WTC11 (cell line): ENCODE measurements around the gene CLCN4. TPM values are rescaled to one million over a fixed set of nuclear protein-coding genes. Genes with fewer than 3 reads are reported as not detected.

Source experiments
- ATAC-seq: fragments of 200-7000 bp; cut with Tn5 transposase; 2 replicates; pipeline ENCODE4 v1.10.0; 2021; ENCODE audit warnings: mild to moderate bottlenecking, moderate library complexity
- CTCF ChIA-PET: fragments of 300-600 bp; sonication (Branson Sonifier 250); formaldehyde crosslinking; loops from one replicate; lab custom pipeline; 2021; ENCODE audit warnings: antibody characterized with exemption; lab: Charles Lee
- POLR2A ChIA-PET: fragments of 350-600 bp; sonication (Branson Sonifier 250); formaldehyde crosslinking; loops from one replicate; lab custom pipeline; 2021; ENCODE audit warnings: antibody characterized with exemption; lab: Charles Lee
- DNase-seq: peaks from one replicate; pipeline ENCODE4 v3.0.0; 2021; ENCODE audit warnings: low spot score
- H3K27ac Mint-ChIP-seq: 2 replicates; pipeline ENCODE4 v1.8.0; 2021; ENCODE audit warnings: mixed read lengths
- H3K27me3 Mint-ChIP-seq: 2 replicates; pipeline ENCODE4 v1.8.0; 2021; ENCODE audit warnings: low read depth, mild to moderate bottlenecking, moderate library complexity, mixed read lengths
- H3K36me3 Mint-ChIP-seq: 2 replicates; pipeline ENCODE4 v1.8.0; 2021; ENCODE audit warnings: mixed read lengths
- H3K4me1 Mint-ChIP-seq: 2 replicates; pipeline ENCODE4 v1.8.0; 2022; ENCODE audit warnings: mixed read lengths
- H3K4me3 Mint-ChIP-seq: 2 replicates; pipeline ENCODE4 v1.8.0; 2021; ENCODE audit warnings: mild to moderate bottlenecking, moderate library complexity, mixed read lengths
- H3K9me3 Mint-ChIP-seq: 2 replicates; pipeline ENCODE4 v1.8.0; 2021; ENCODE audit warnings: mixed read lengths
- CREB1 ChIP-seq: sonication (generic); formaldehyde crosslinking; IDR thresholded peaks from 2 replicates; pipeline ENCODE4 v1.8.0; 2023; ENCODE audit warnings: mild to moderate bottlenecking, missing genetic modification reagents
- FOXP1 ChIP-seq: sonication (generic); formaldehyde crosslinking; IDR thresholded peaks from 2 replicates; pipeline ENCODE4 v1.8.0; 2022; ENCODE audit warnings: missing genetic modification reagents, mild to moderate bottlenecking, moderate library complexity, borderline replicate concordance
- GRHL2 ChIP-seq: fragments of 250-450 bp; sonication (Bioruptor Pico); IDR thresholded peaks from 2 replicates; pipeline ENCODE4 v1.8.0; 2022; ENCODE audit warnings: mild to moderate bottlenecking, moderate library complexity; ENCODE audit not compliant: insufficient replicate concordance, severe bottlenecking
- JUN ChIP-seq: sonication (generic); formaldehyde crosslinking; IDR thresholded peaks from 2 replicates; pipeline ENCODE4 v1.8.0; 2023; ENCODE audit warnings: mild to moderate bottlenecking, missing genetic modification reagents
- NR1H2 ChIP-seq: sonication (generic); formaldehyde crosslinking; IDR thresholded peaks from 2 replicates; pipeline ENCODE4 v1.9.0; 2021; ENCODE audit warnings: mild to moderate bottlenecking, moderate library complexity, missing genetic modification reagents
- NR2C2 ChIP-seq: sonication (generic); formaldehyde crosslinking; IDR thresholded peaks from 2 replicates; pipeline ENCODE4 v1.8.0; 2022; ENCODE audit warnings: mild to moderate bottlenecking, missing genetic modification reagents
- SP1 ChIP-seq: sonication (generic); formaldehyde crosslinking; conservative IDR thresholded peaks from 2 replicates; pipeline ENCODE4 v1.8.1; 2022; ENCODE audit warnings: missing genetic modification reagents
- TCF7 ChIP-seq: sonication (generic); formaldehyde crosslinking; IDR thresholded peaks from 2 replicates; pipeline ENCODE4 v1.8.0; 2022; ENCODE audit warnings: mild to moderate bottlenecking, low read depth, missing genetic modification reagents, moderate library complexity
- TEAD1 ChIP-seq: sonication (generic); formaldehyde crosslinking; IDR thresholded peaks from 2 replicates; pipeline ENCODE4 v1.8.0; 2022; ENCODE audit warnings: mild to moderate bottlenecking, missing genetic modification reagents
- ZBTB21 ChIP-seq: sonication (generic); formaldehyde crosslinking; IDR thresholded peaks from 2 replicates; pipeline ENCODE4 v1.8.1; 2023; ENCODE audit warnings: mild to moderate bottlenecking, missing genetic modification reagents, borderline replicate concordance
- ZNF138 ChIP-seq: sonication (generic); formaldehyde crosslinking; conservative IDR thresholded peaks from 2 replicates; pipeline ENCODE4 v1.8.1; 2022; ENCODE audit warnings: mild to moderate bottlenecking, moderate library complexity, missing genetic modification reagents
- ZNF219 ChIP-seq: sonication (generic); formaldehyde crosslinking; IDR thresholded peaks from 2 replicates; pipeline ENCODE4 v1.8.0; 2023; ENCODE audit warnings: missing genetic modification reagents, mild to moderate bottlenecking, borderline replicate concordance
- ZNF232 ChIP-seq: sonication (generic); formaldehyde crosslinking; IDR thresholded peaks from 2 replicates; pipeline ENCODE4 v1.8.0; 2022; ENCODE audit warnings: mild to moderate bottlenecking, missing genetic modification reagents
- ZNF423 ChIP-seq: fragments of 250-450 bp; sonication (Bioruptor Pico); IDR thresholded peaks from 2 replicates; pipeline ENCODE4 v2.1.2; 2022; ENCODE audit warnings: mild to moderate bottlenecking, moderate library complexity
- total RNA-seq: library from RNA; stranded (reverse); gene quantifications from 3 replicates; pipeline ENCODE4 v1.2.3, GENCODE V29; 2021
- TF ChIP-seq, protein P1 (sequence below): sonication (generic); formaldehyde crosslinking; IDR thresholded peaks from 2 replicates; pipeline ENCODE4 v1.8.0; 2023; ENCODE audit warnings: mild to moderate bottlenecking, missing genetic modification reagents
- TF ChIP-seq, protein P2 (sequence below): fragments of 250-450 bp; sonication (Bioruptor Pico); IDR thresholded peaks from 2 replicates; pipeline ENCODE4 v1.9.0; 2021; ENCODE audit warnings: moderate library complexity, mild to moderate bottlenecking, inconsistent platforms, borderline replicate concordance
- TF ChIP-seq, protein P3 (sequence below): fragments of 250-450 bp; sonication (Bioruptor Pico); IDR thresholded peaks from 2 replicates; pipeline ENCODE4 v1.8.0; 2021; ENCODE audit warnings: mild to moderate bottlenecking
- TF ChIP-seq, protein P4 (sequence below): fragments of 250-450 bp; sonication (Bioruptor Pico); IDR thresholded peaks from 2 replicates; pipeline ENCODE4 v2.1.2; 2022; ENCODE audit warnings: mild to moderate bottlenecking, moderate library complexity
- TF ChIP-seq, protein P5 (sequence below): sonication (generic); formaldehyde crosslinking; IDR thresholded peaks from 2 replicates; pipeline ENCODE4 v1.8.1; 2023; ENCODE audit warnings: mild to moderate bottlenecking, missing genetic modification reagents, moderate library complexity
- TF ChIP-seq, protein P6 (sequence below): sonication (generic); formaldehyde crosslinking; IDR thresholded peaks from 2 replicates; pipeline ENCODE4 v1.8.1; 2023; ENCODE audit warnings: mild to moderate bottlenecking, missing genetic modification reagents, borderline replicate concordance
- TF ChIP-seq, protein P7 (sequence below): sonication (generic); formaldehyde crosslinking; IDR thresholded peaks from 2 replicates; pipeline ENCODE4 v1.8.0; 2022; ENCODE audit warnings: missing genetic modification reagents

CLCN4 gene
- total RNA-seq, 1 experiment from 2014 or later: 8.9 TPM

DNA sequence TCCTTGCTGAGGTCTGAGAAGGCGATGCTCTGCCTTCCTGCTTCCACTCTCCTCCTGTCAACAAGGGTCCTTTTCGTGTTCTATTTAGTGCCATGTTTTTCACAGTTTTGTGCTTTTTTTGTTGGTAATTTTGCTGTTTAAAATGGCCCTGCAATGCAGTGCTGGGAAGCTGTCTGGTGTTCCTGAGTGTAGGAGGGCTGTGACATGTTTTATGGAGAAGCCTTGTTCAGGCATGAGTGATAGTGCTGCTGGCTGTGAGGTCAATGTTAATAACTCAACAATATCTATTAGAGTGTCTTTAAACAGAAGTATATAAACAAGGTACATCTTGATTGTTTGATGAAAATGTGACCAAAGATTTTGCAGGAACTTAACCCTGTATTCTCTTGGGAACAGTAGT, 27.6 kb downstream of the CLCN4 start (continued):
- TF ChIP-seq, protein P1, sequence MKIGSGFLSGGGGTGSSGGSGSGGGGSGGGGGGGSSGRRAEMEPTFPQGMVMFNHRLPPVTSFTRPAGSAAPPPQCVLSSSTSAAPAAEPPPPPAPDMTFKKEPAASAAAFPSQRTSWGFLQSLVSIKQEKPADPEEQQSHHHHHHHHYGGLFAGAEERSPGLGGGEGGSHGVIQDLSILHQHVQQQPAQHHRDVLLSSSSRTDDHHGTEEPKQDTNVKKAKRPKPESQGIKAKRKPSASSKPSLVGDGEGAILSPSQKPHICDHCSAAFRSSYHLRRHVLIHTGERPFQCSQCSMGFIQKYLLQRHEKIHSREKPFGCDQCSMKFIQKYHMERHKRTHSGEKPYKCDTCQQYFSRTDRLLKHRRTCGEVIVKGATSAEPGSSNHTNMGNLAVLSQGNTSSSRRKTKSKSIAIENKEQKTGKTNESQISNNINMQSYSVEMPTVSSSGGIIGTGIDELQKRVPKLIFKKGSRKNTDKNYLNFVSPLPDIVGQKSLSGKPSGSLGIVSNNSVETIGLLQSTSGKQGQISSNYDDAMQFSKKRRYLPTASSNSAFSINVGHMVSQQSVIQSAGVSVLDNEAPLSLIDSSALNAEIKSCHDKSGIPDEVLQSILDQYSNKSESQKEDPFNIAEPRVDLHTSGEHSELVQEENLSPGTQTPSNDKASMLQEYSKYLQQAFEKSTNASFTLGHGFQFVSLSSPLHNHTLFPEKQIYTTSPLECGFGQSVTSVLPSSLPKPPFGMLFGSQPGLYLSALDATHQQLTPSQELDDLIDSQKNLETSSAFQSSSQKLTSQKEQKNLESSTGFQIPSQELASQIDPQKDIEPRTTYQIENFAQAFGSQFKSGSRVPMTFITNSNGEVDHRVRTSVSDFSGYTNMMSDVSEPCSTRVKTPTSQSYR: no peak
- TF ChIP-seq ZNF232 (CRISPR knock-in tag): no peak
- TF ChIP-seq NR2C2 (CRISPR knock-in tag): no peak
- no peak for TF ChIP-seq NR1H2 (CRISPR knock-in tag)
- TF ChIP-seq, protein P2, sequence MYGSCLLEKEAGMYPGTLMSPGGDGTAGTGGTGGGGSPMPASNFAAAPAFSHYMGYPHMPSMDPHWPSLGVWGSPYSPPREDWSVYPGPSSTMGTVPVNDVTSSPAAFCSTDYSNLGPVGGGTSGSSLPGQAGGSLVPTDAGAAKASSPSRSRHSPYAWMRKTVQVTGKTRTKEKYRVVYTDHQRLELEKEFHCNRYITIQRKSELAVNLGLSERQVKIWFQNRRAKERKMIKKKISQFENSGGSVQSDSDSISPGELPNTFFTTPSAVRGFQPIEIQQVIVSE (CRISPR knock-in tag): no peak
- TF ChIP-seq, protein P3, sequence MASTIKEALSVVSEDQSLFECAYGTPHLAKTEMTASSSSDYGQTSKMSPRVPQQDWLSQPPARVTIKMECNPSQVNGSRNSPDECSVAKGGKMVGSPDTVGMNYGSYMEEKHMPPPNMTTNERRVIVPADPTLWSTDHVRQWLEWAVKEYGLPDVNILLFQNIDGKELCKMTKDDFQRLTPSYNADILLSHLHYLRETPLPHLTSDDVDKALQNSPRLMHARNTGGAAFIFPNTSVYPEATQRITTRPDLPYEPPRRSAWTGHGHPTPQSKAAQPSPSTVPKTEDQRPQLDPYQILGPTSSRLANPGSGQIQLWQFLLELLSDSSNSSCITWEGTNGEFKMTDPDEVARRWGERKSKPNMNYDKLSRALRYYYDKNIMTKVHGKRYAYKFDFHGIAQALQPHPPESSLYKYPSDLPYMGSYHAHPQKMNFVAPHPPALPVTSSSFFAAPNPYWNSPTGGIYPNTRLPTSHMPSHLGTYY: no peak

DNA sequence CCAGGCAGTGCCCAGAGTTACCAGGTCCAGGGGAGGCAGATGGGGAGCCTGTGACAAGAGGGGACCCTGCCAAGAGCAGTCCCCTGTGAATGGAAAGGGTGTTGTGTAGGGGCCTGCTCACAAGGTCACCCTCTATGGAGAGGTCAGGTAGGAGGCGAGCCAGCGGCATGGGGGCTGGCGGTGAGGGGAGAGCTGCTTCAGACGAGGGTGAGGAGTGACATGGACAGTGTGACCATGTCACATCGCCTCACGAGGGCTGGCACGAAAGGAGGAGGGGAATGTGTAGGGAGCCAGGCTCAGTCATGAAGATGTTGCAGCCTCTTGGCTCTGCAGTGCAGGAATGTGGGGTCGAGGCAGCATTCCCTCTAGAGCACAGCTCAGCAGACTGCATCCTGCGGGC, 29.6 kb downstream of the CLCN4 start:
- peaks cover 2% of the 10 kb centered on the region; the same call in 1 of the 2 replicates for H3K36me3 Mint-ChIP-seq
- no peaks in the 10 kb centered on the region for H3K27me3 Mint-ChIP-seq
- TF ChIP-seq ZNF423 (no peak), FOXP1 (CRISPR knock-in tag) (no peak), SP1 (CRISPR knock-in tag) (no peak), NR1H2 (CRISPR knock-in tag) (no peak), ZNF219 (CRISPR knock-in tag) (no peak), ZBTB21 (CRISPR knock-in tag) (no peak), TEAD1 (CRISPR knock-in tag) (no peak), TCF7 (CRISPR knock-in tag) (no peak), JUN (no peak), CREB1 (no peak), ZNF138 (CRISPR knock-in tag) (no peak), GRHL2 (CRISPR knock-in tag) (no peak)
- TF ChIP-seq, protein P4, sequence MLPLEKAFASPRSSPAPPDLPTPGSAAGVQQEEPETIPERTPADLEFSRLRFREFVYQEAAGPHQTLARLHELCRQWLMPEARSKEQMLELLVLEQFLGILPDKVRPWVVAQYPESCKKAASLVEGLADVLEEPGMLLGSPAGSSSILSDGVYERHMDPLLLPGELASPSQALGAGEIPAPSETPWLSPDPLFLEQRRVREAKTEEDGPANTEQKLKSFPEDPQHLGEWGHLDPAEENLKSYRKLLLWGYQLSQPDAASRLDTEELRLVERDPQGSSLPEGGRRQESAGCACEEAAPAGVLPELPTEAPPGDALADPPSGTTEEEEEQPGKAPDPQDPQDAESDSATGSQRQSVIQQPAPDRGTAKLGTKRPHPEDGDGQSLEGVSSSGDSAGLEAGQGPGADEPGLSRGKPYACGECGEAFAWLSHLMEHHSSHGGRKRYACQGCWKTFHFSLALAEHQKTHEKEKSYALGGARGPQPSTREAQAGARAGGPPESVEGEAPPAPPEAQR (CRISPR knock-in tag): no peak
- TF ChIP-seq, protein P5, sequence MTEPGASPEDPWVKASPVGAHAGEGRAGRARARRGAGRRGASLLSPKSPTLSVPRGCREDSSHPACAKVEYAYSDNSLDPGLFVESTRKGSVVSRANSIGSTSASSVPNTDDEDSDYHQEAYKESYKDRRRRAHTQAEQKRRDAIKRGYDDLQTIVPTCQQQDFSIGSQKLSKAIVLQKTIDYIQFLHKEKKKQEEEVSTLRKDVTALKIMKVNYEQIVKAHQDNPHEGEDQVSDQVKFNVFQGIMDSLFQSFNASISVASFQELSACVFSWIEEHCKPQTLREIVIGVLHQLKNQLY (CRISPR knock-in tag): no peak
- TF ChIP-seq, protein P6, sequence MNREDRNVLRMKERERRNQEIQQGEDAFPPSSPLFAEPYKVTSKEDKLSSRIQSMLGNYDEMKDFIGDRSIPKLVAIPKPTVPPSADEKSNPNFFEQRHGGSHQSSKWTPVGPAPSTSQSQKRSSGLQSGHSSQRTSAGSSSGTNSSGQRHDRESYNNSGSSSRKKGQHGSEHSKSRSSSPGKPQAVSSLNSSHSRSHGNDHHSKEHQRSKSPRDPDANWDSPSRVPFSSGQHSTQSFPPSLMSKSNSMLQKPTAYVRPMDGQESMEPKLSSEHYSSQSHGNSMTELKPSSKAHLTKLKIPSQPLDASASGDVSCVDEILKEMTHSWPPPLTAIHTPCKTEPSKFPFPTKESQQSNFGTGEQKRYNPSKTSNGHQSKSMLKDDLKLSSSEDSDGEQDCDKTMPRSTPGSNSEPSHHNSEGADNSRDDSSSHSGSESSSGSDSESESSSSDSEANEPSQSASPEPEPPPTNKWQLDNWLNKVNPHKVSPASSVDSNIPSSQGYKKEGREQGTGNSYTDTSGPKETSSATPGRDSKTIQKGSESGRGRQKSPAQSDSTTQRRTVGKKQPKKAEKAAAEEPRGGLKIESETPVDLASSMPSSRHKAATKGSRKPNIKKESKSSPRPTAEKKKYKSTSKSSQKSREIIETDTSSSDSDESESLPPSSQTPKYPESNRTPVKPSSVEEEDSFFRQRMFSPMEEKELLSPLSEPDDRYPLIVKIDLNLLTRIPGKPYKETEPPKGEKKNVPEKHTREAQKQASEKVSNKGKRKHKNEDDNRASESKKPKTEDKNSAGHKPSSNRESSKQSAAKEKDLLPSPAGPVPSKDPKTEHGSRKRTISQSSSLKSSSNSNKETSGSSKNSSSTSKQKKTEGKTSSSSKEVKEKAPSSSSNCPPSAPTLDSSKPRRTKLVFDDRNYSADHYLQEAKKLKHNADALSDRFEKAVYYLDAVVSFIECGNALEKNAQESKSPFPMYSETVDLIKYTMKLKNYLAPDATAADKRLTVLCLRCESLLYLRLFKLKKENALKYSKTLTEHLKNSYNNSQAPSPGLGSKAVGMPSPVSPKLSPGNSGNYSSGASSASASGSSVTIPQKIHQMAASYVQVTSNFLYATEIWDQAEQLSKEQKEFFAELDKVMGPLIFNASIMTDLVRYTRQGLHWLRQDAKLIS (CRISPR knock-in tag): no peak
- TF ChIP-seq, protein P7, sequence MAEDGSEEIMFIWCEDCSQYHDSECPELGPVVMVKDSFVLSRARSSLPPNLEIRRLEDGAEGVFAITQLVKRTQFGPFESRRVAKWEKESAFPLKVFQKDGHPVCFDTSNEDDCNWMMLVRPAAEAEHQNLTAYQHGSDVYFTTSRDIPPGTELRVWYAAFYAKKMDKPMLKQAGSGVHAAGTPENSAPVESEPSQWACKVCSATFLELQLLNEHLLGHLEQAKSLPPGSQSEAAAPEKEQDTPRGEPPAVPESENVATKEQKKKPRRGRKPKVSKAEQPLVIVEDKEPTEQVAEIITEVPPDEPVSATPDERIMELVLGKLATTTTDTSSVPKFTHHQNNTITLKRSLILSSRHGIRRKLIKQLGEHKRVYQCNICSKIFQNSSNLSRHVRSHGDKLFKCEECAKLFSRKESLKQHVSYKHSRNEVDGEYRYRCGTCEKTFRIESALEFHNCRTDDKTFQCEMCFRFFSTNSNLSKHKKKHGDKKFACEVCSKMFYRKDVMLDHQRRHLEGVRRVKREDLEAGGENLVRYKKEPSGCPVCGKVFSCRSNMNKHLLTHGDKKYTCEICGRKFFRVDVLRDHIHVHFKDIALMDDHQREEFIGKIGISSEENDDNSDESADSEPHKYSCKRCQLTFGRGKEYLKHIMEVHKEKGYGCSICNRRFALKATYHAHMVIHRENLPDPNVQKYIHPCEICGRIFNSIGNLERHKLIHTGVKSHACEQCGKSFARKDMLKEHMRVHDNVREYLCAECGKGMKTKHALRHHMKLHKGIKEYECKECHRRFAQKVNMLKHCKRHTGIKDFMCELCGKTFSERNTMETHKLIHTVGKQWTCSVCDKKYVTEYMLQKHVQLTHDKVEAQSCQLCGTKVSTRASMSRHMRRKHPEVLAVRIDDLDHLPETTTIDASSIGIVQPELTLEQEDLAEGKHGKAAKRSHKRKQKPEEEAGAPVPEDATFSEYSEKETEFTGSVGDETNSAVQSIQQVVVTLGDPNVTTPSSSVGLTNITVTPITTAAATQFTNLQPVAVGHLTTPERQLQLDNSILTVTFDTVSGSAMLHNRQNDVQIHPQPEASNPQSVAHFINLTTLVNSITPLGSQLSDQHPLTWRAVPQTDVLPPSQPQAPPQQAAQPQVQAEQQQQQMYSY (CRISPR knock-in tag): no peak
- H3K4me3 Mint-ChIP-seq: no peak overlapping the region
- H3K4me1 Mint-ChIP-seq: peaks cover 13% of the 10 kb centered on the region
- no peak for DNase-seq
- H3K27ac Mint-ChIP-seq: 0 out of 2 replicates have a peak overlapping the region, but pooled peaks have one; percentile 24
- no peaks in the 10 kb centered on the region for H3K9me3 Mint-ChIP-seq
- ATAC-seq: no peak
- CTCF ChIA-PET: no interaction called here
- POLR2A ChIA-PET: interaction anchor here (0.5 kb wide), 1 partner anchor 174 kb away, joined by 3 read pairs; no protein-coding TSS in a partner anchor
